SIG-M5 (cell line): ENCODE data around the gene AARSD1.
"Not testable (repeated sequence)": the region's sequence is repeated elsewhere in the genome, so short reads cannot be mapped to it uniquely, and the experiment has no call there.

ENCODE experiments used
- DNase-seq: peaks from one replicate; lab custom pipeline; 2025; lab: John Stamatoyannopoulos, UW

Gene AARSD1

DNA sequence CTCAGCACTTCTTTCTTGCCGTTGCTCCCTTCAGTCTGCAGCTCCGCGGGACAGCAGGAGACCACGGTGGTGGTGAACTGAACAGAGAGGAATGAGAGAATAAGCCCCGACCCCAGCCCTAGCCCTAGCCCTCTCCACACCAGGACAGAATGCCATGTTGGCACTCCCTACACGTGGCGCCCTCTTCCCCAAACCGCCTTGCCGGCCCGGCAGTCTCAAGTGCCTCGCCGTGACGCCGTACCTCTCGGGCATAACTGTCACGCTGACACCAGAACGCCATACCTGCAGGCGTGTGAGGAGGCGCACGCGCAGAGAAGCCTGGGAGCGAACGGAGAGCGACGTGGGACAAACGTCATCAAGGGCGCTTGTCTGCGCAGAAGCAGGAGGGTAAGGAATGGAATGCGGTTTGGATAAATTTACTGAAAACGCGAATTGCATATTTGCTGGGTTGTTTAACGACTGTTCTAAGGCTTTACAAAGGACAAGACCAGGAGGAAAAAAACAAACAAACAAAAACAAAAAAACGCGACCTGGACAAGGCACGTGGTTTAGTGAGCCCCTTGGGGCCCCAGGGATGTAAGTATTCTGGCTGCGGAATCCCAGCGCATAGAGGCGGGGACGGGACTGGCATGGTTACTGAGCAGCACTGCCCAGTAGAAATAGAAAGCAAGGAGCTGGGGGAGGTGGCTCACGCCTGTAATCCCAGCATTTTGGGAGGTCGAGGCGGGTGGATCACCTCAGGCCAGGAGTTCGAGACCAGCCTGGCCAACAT, at the start of gene AARSD1:
TSS of gene AARSD1 (minus strand) at position 294 of the 772 bp plus-strand sequence. CDS start at position 280, 14 bp downstream.
- DNase-seq: peak; percentile 65

DNA sequence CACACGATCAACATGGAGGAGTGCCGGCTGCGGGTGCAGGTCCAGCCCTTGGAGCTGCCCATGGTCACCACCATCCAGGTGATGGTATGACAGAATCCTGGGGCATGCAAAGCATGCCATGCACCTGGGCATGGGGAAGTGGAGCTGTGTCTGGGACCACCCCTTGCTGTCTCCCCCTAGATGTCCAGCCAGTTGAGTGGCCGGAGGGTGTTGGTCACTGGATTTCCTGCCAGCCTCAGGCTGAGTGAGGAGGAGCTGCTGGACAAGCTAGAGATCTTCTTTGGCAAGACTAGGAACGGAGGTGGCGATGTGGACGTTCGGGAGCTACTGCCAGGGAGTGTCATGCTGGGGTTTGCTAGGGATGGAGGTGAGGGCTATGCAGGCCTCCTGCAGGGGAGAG, 49.0 kb upstream of the AARSD1 start:
- no peak for DNase-seq

- no peak for DNase-seq
Measured at GRCh38 chr17:43011728-43012472, 47.6 kb upstream of the AARSD1 start.

DNA sequence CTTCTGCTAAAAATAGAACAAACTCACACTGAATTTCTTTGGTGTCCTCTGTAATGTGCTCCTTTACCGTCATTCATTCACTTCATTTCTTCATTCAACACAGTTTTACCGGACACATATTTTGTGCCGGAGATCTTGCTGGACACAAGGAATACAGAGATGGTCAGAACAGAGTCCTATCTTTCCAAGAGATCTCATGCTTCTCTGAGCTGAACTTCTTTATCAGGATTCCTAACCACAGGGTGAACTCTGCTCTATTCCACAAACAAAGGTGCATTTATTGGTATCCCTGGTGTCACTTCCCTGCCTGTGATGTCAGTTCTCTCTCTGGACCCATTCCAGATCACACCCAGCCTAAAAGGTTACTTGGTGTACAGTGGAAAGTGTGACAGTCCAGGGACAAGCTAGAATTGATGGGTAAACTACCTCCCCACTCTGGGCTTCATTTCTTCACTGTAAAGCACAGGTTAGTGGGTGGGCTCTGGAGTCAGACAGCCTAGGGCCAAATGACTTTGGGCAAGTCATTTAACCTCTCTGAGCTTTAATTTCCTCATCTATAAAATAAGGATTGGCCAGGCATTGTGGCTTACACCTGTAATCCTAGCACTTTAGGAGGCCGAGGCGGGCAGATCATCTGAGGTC, 46.5 kb upstream of the AARSD1 start:
- no peak for DNase-seq

- DNase-seq: peak; percentile 49
Measured at GRCh38 chr17:43006639-43007551, 42.6 kb upstream of the AARSD1 start, which contains the start of gene IFI35. IFI35 (plus strand) TSS chr17:43006784; CDS start chr17:43006948, 164 bp downstream.

DNA sequence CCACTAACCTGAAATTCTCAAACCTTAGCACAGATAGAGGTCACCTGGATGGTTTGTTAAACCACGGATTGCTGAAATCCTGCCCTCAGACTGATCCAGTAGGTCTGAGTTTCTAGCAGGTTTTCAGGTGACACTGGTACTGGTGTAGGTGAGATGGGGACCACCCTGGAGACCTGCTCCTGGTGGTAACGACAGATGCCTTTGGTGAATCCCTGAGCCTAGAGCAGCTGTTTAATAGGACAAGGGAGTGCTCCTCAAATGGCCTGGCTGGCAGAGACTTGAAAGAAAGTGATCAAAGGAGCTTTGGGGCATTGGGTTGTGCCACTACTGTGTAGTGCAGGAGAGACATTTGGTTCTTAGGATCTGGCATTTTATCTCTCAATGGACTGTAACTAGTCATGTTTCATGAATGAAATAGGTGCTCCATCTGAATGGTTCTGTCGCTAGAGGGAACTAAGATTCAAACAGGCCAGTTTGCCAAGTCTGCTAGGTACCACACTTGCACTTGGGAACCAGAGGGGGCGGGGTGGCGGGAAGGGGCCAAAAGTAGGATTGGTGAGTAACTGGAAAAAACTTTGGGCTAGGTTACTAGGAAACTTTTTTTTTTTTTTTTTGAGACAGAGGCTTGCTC, 39.4 kb upstream of the AARSD1 start:
- DNase-seq: no peak

GRCh38 chr17:43000894-43001293, 36.6 kb upstream of the AARSD1 start:
- not testable (repeated sequence) for DNase-seq

- no peak for DNase-seq
Measured at GRCh38 chr17:42999003-42999525, 34.8 kb upstream of the AARSD1 start.

DNA sequence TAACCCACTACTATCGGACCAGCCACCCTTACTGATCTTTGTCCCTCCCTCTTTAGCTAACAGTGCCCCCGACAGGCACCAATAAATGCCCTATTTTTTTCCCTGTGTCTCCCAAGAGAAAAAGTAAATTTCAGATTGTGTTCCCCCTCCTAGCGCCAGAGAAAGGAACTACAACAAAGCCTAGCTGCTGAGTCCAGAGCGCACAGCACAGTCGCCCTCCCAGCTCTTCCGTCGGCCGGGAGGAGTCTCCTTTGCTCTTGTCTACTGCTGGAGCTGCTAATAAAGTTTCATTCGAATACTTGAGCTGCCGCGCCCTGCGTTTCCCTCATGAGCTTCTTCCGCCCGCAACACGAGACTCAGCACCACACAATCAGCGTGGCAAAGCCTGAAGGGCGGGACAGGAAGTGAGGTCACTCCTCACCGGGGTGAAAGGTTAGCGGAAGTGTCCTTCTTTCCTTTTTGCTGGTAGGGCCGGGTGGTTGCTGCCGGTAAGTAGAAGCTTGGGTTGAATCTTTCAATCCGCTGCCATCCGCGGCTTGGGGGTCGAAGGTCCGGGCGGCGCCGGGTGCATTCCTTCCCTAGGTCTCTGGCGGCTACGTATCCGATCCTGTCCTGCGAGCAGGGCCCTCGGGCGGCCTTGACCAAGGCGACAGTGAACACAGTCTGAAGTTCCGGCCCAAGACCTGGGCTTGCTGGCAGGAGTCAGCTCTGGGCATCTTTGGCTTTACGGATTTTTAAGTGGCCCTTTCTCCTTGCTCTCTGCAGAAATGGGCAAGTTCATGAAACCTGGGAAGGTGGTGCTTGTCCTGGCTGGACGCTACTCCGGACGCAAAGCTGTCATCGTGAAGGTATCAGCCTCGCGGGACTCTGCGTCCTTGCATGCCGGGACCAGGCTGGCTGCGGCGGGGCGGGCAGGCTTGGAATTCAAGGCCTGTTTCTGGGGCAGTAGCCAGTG, 34.0 kb upstream of the AARSD1 start, which contains the start of gene RPL27:
TSS of gene RPL27 (plus strand) at position 436 of the 955 bp plus-strand sequence. CDS start at position 768, 332 bp downstream.
- peak; percentile 99 for DNase-seq

- no peak for DNase-seq
Measured at GRCh38 chr17:42997390-42997983, 33.2 kb upstream of the AARSD1 start.

- DNase-seq: not testable (repeated sequence)
Measured at GRCh38 chr17:42993913-42994312, 29.7 kb upstream of the AARSD1 start.

- no peak for DNase-seq
Measured at GRCh38 chr17:42992872-42993271, 28.6 kb upstream of the AARSD1 start.

DNA sequence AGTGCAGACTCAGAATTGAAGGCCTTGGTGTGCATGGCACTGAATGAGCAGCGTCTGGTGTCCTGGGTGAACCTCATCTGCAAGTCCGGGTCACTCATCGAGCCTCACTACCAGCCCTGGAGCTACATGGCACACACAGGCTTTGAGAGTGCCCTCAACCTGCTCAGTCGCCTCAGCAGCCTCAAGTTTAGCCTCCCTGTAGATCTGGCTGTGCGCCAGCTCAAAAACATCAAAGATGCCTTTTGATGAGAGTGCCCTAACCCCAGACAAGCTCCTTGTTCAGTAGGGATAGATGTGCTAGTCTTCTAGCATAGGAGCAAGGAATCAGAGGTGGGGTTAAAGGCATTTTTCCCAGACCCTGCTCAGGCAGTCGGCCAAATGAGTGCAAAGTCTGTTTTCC, 27.2 kb upstream of the AARSD1 start:
- no peak for DNase-seq

DNA sequence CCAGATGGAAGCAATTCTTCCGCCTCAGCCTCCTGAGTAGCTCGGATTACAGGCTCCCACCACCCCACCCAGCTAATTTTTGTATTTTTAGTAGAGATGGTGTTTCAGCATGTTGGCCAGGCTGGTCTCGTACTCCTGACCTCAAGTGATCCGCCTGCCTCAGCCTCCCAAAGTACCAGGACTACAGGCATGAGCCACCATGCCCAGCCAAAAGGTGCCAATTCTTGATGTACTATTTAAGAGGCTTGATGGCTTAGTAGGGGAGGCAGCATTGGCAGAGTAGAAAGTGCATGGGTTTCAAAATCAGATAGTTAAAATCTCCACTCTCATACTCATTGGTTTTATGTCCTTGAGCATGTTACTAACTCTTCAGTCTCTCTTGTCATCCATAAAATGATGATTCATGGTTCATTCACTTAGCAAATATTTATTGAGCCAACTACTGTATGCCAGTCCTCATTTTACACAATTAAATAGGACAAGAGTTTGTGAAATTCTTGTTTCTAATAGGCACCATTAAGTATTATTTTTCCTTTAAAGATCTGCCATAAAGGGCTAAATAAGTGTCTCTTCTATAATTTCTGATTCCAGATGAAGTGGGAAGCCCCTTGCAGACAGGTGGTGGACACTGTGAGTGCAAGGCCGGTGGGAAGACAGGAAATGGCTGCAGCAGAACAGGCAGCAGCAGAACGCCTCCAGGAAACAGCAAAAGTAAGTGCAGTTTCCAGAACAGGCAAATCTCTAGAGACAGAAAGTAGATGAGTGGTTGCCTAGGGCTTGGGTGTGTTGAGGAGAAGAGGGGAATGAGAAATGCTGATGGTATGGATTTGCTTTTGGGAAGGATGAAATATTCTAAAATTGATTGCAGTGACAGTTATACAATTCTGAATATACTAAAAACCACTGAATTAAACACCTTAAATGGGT, 25.7 kb upstream of the AARSD1 start:
- DNase-seq: no peak

- no peak for DNase-seq
Measured at GRCh38 chr17:42989141-42989540, 24.9 kb upstream of the AARSD1 start.

- DNase-seq: peak; percentile 71
Measured at GRCh38 chr17:42985225-42985624, 21.0 kb upstream of the AARSD1 start.

DNA sequence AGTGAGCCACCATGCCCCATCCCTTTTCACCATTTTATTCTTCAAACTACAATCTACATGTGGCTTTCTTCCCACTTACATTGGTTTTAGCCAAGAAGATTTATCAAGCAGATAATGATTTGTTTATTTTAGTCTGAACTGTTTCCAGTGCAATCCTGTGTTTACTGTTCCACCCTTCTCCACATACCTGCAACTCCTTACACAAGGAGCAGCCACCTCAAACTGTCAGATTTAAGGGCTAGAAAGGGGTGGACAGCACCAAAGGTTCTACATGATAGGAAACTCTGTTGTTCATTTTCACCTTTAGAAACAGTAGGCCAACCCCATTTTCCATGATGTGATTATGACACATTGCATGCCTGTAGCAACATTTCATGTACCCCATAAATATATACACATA, 18.0 kb upstream of the AARSD1 start:
- no peak for DNase-seq
